Tibial nerve (tissue), 3 donors: Measurements from ENCODE around the gene RBM20.

Source experiments
- CTCF ChIP-seq, 5 experiments: fragments of 200-600 bp in 3 of 5; fragments of 450-650 bp in 2 of 5; sonication (generic) in 3 of 5; IDR thresholded peaks; one replicate each; pipeline ENCODE4 v1.5.1; 2016 to 2019; ENCODE audit warnings: antibody characterized with exemption in 5 of 5, mild to moderate bottlenecking in 3 of 5, moderate library complexity in 2 of 5
- POLR2A ChIP-seq, 2 donors: fragments of 450-650 bp; IDR thresholded peaks; one replicate each; pipeline ENCODE4 v1.6.1; 2017; ENCODE audit warnings: antibody characterized with exemption in 2 of 2, mild to moderate bottlenecking in 2 of 2, moderate library complexity in 2 of 2

- no peak for TF ChIP-seq CTCF (IDR thresholded peaks at IDR 0.05)
- no peak for TF ChIP-seq POLR2A (IDR thresholded peaks at IDR 0.05)
Measured at GRCh38 chr10:110782616-110783015, 138.5 kb downstream of the RBM20 start.
